Measurements from ENCODE around the gene KIF2C.

The KIF2C gene

DNA sequence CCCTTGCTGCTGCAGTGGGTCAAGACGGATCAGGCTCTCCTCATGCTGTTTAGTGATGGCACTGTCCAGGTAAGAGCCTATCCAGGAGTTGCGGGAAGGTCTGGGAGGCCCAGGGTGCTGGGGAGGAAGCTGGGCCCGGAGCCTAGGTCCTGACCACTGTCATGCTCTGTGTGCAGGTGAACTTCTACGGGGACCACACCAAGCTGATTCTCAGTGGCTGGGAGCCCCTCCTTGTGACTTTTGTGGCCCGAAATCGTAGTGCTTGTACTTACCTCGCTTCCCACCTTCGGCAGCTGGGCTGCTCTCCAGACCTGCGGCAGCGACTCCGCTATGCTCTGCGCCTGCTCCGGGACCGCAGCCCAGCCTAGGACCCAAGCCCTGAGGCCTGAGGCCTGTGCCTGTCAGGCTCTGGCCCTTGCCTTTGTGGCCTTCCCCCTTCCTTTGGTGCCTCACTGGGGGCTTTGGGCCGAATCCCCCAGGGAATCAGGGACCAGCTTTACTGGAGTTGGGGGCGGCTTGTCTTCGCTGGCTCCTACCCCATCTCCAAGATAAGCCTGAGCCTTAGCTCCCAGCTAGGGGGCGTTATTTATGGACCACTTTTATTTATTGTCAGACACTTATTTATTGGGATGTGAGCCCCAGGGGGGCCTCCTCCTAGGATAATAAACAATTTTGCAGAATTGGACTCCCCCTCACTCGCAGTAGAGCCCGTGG is 65.8 kb downstream of the KIF2C start:
- Histone ChIP-seq H3K9me3 (ENCODE audit: control insufficient read depth, low read length) (no peaks in the 10 kb centered on the region), H3K27ac (ENCODE audit: low read length, poor library complexity, severe bottlenecking) (no peak overlapping the region), H3K79me1 (replicated peaks; ENCODE audit: low read length, poor library complexity, severe bottlenecking) (peaks cover 7% of the 10 kb centered on the region), H4K8ac (ENCODE audit: low read length) (peak overlapping the region; percentile 61), H4K91ac (ENCODE audit: low read length) (peak overlapping the region; percentile 94), H2AK5ac (ENCODE audit: low read length, severe bottlenecking) (peak overlapping the region; percentile 44), H3K18ac (ENCODE audit: low read depth in 1 of 2, low read length in 2 of 2) (peak overlapping the region; percentile 12 to 95), H3K23ac (ENCODE audit: low read length in 2 of 2) (no peak overlapping the region), H2BK15ac (ENCODE audit: low read depth, poor library complexity, severe bottlenecking) (no peak overlapping the region), H3K4ac (ENCODE audit: low read depth in 1 of 2, low read length in 2 of 2) (peak overlapping the region in 1 of 2 experiments; percentile 58), H3K9ac (ENCODE audit: low read length) (peak overlapping the region; percentile 97), H3K4me1 (ENCODE audit: control insufficient read depth, insufficient read depth, low read depth, low read length) (peaks cover 82% of the 10 kb centered on the region), H3K14ac (ENCODE audit: low read length in 2 of 2) (no peak overlapping the region), H2AFZ (ENCODE audit: low read depth, low read length) (no peak overlapping the region), H3K4me3 (ENCODE audit: insufficient read depth in 1 of 2, low read depth in 1 of 2, low read length in 2 of 2) (no peak overlapping the region), H2BK12ac (ENCODE audit: low read length in 2 of 2) (peak overlapping the region in 1 of 2 experiments; percentile 81), H2BK5ac (ENCODE audit: low read depth, low read length, poor library complexity, severe bottlenecking) (no peak overlapping the region), H2BK120ac (ENCODE audit: low read depth, low read length) (no peak overlapping the region), H3K4me2 (ENCODE audit: low read length, poor library complexity, severe bottlenecking) (no peak overlapping the region), H3K36me3 (ENCODE audit: control insufficient read depth in 1 of 2, insufficient read depth in 2 of 2, low read depth in 1 of 2, low read length in 2 of 2) (peaks cover 53 to 54% of the 10 kb centered on the region in 2 experiments), H3K27me3 (ENCODE audit: control insufficient read depth in 1 of 2, insufficient read depth in 1 of 2, low read length in 2 of 2) (no peaks in the 10 kb centered on the region)
- WGBS: 96% methylated on average over 17 of the region's 20 CpGs
- no peak for DNase-seq

GRCh38 chr1:44806025-44806703 is 66.5 kb downstream of the KIF2C start:
- Histone ChIP-seq H2BK12ac (ENCODE audit: low read length in 2 of 2) (peak overlapping the region; percentile 33 to 69), H2BK5ac (ENCODE audit: low read depth, low read length, poor library complexity, severe bottlenecking) (no peak overlapping the region), H3K4ac (ENCODE audit: low read depth in 1 of 2, low read length in 2 of 2) (peak overlapping the region; percentile 80 to 97), H3K9ac (ENCODE audit: low read length) (peak overlapping the region; percentile 97), H2BK15ac (ENCODE audit: low read depth, poor library complexity, severe bottlenecking) (peak overlapping the region; percentile 58), H3K14ac (ENCODE audit: low read length in 2 of 2) (peak overlapping the region in 1 of 2 experiments; percentile 22), H3K23ac (ENCODE audit: low read length in 2 of 2) (no peak overlapping the region), H3K18ac (ENCODE audit: low read depth in 1 of 2, low read length in 2 of 2) (peak overlapping the region; percentile 85 to 95), H3K79me1 (replicated peaks; ENCODE audit: low read length, poor library complexity, severe bottlenecking) (peaks cover 7% of the 10 kb centered on the region), H3K4me1 (ENCODE audit: control insufficient read depth, insufficient read depth, low read depth, low read length) (peaks cover 86% of the 10 kb centered on the region), H3K36me3 (ENCODE audit: control insufficient read depth in 1 of 2, insufficient read depth in 2 of 2, low read depth in 1 of 2, low read length in 2 of 2) (peaks cover 53 to 57% of the 10 kb centered on the region in 2 experiments), H4K91ac (ENCODE audit: low read length) (peak overlapping the region; percentile 97), H4K8ac (ENCODE audit: low read length) (peak overlapping the region; percentile 89), H3K27me3 (ENCODE audit: control insufficient read depth in 1 of 2, insufficient read depth in 1 of 2, low read length in 2 of 2) (no peaks in the 10 kb centered on the region), H2AK5ac (ENCODE audit: low read length, severe bottlenecking) (peak overlapping the region; percentile 70), H2AFZ (ENCODE audit: low read depth, low read length) (no peak overlapping the region), H2BK120ac (ENCODE audit: low read depth, low read length) (peak overlapping the region; percentile 84), H3K4me2 (ENCODE audit: low read length, poor library complexity, severe bottlenecking) (no peak overlapping the region), H3K27ac (ENCODE audit: low read length, poor library complexity, severe bottlenecking) (peak overlapping the region; percentile 100), H3K4me3 (ENCODE audit: insufficient read depth in 1 of 2, low read depth in 1 of 2, low read length in 2 of 2) (peak overlapping the region in 1 of 2 experiments; percentile 47), H3K9me3 (ENCODE audit: control insufficient read depth, low read length) (no peaks in the 10 kb centered on the region)
- DNase-seq: no peak
- WGBS: 96% methylated on average over 67 of the region's 70 CpGs

DNA sequence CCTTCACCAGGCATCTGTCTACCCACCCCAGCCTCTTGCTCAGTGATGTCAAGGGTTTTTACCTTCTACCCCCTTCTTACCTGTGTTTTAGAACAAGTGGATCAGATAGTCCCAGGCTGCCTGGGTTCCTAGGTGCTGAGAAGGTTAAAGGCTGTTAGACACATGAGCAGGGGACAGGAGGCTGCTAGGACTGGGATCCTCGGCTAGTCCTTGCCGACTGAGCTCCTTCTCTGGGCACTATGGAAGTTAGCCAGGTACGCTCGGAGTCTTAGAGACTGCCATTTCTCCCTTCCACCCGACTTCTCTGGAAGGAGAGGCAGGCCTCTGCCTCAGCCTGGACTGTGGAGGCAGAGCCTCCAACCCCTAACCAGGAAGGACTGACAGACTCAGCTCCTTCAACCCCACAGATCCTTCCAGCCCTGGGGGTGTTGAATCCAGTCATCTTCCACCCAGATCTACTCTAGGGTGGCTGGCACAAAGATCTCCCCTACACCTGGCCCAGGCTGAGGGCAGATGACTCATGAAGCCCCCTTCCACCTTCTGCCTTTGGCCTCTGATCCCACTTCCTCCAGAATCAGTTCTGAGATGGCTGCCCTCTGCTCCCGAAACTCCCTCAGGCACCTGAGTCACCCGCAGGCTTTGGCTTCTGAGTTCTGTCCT is 67.2 kb downstream of the KIF2C start, which contains the start of gene DYNLT4:
Gene DYNLT4 (minus strand): TSS at position 648 of the 660 bp plus-strand sequence. CDS start 683 bp downstream, outside the sequence.
- Histone ChIP-seq H4K91ac (ENCODE audit: low read length) (peak within 1 kb of the TSS; percentile 100), H3K9me3 (ENCODE audit: control insufficient read depth, low read length) (no peaks in the 10 kb centered on the region), H3K4me2 (ENCODE audit: low read length, poor library complexity, severe bottlenecking) (peak within 1 kb of the TSS; percentile 17), H3K4me1 (ENCODE audit: control insufficient read depth, insufficient read depth, low read depth, low read length) (peaks cover 85% of the 10 kb centered on the region), H2BK12ac (ENCODE audit: low read length in 2 of 2) (peak within 1 kb of the TSS; percentile 33 to 97), H3K23ac (ENCODE audit: low read length in 2 of 2) (peak within 1 kb of the TSS in 1 of 2 experiments; percentile 75), H3K14ac (ENCODE audit: low read length in 2 of 2) (peak within 1 kb of the TSS in 1 of 2 experiments; percentile 85), H2BK5ac (ENCODE audit: low read depth, low read length, poor library complexity, severe bottlenecking) (peak within 1 kb of the TSS; percentile 99), H3K9ac (ENCODE audit: low read length) (peak within 1 kb of the TSS; percentile 97), H3K27me3 (ENCODE audit: control insufficient read depth in 1 of 2, insufficient read depth in 1 of 2, low read length in 2 of 2) (no peaks in the 10 kb centered on the region), H3K79me1 (replicated peaks; ENCODE audit: low read length, poor library complexity, severe bottlenecking) (peaks cover 7% of the 10 kb centered on the region), H2BK120ac (ENCODE audit: low read depth, low read length) (peak within 1 kb of the TSS; percentile 100), H3K27ac (ENCODE audit: low read length, poor library complexity, severe bottlenecking) (peak within 1 kb of the TSS; percentile 100), H3K4me3 (ENCODE audit: insufficient read depth in 1 of 2, low read depth in 1 of 2, low read length in 2 of 2) (peak within 1 kb of the TSS in 1 of 2 experiments; percentile 75), H3K36me3 (ENCODE audit: control insufficient read depth in 1 of 2, insufficient read depth in 2 of 2, low read depth in 1 of 2, low read length in 2 of 2) (peaks cover 53 to 55% of the 10 kb centered on the region in 2 experiments), H3K18ac (ENCODE audit: low read depth in 1 of 2, low read length in 2 of 2) (peak within 1 kb of the TSS; percentile 99 to 100), H2AK5ac (ENCODE audit: low read length, severe bottlenecking) (peak within 1 kb of the TSS; percentile 100), H2AFZ (ENCODE audit: low read depth, low read length) (no peak within 1 kb of the TSS), H4K8ac (ENCODE audit: low read length) (peak within 1 kb of the TSS; percentile 89), H2BK15ac (ENCODE audit: low read depth, poor library complexity, severe bottlenecking) (peak within 1 kb of the TSS; percentile 73), H3K4ac (ENCODE audit: low read depth in 1 of 2, low read length in 2 of 2) (peak within 1 kb of the TSS; percentile 97 to 99)
- no peak for DNase-seq
- WGBS: 72% methylated on average over 6 of the region's 7 CpGs

Measured in mesenchymal stem cell (in vitro differentiated cells and primary cell).